Measurements from ENCODE around the gene CDH13. TPM values are rescaled to one million over a fixed set of nuclear protein-coding genes. Genes with fewer than 3 reads are reported as not detected.
A peak's percentile ranks its signal among the peaks of the same experiment; 100 is the strongest.

The CDH13 gene
- polyA plus RNA-seq, 10 donors = 32.5 to 56.9 (median 47.0) TPM

- DNase-seq = no peak
These were observed 24.0 kb downstream of the CDH13 start for GRCh38 chr16:82650804-82651203.

- DNase-seq = no peak
These were observed 25.3 kb downstream of the CDH13 start for GRCh38 chr16:82651921-82652601.

- DNase-seq = no peak
These were observed 26.1 kb downstream of the CDH13 start for GRCh38 chr16:82652826-82653225.

GRCh38 chr16:82653550-82654511 lies 27.1 kb downstream of the CDH13 start:
- DNase-seq = peak in 1 of 3 donors; percentile 87

- peak in 1 of 3 donors; percentile 81 for DNase-seq
These were observed 28.4 kb downstream of the CDH13 start for GRCh38 chr16:82655072-82655714.

GRCh38 chr16:82655720-82656490 lies 29.1 kb downstream of the CDH13 start:
- DNase-seq = no peak

GRCh38 chr16:82657239-82657638 lies 30.5 kb downstream of the CDH13 start:
- DNase-seq = peak in 1 of 3 donors; percentile 70

- DNase-seq = no peak
These were observed 31.0 kb downstream of the CDH13 start for GRCh38 chr16:82657786-82658185.

GRCh38 chr16:82658796-82659195 lies 32.0 kb downstream of the CDH13 start:
- DNase-seq = no peak

- peak; percentile 73 to 83 (median 80) for DNase-seq
These were observed 33.4 kb downstream of the CDH13 start for GRCh38 chr16:82660075-82660645.

GRCh38 chr16:82660966-82661365 lies 34.2 kb downstream of the CDH13 start:
- DNase-seq = peak in 1 of 3 donors; percentile 42

- no peak for DNase-seq
These were observed 37.4 kb downstream of the CDH13 start for GRCh38 chr16:82664181-82664580.

- no peak for DNase-seq
These were observed 38.3 kb downstream of the CDH13 start for GRCh38 chr16:82665025-82665424.

- no peak for DNase-seq
These were observed 40.7 kb downstream of the CDH13 start for GRCh38 chr16:82667437-82667836.

GRCh38 chr16:82668094-82668493 lies 41.3 kb downstream of the CDH13 start:
- no peak for DNase-seq

GRCh38 chr16:82671741-82672140 lies 45.0 kb downstream of the CDH13 start:
- no peak for DNase-seq

- no peak for DNase-seq
These were observed 45.9 kb downstream of the CDH13 start for GRCh38 chr16:82672676-82673075.

- no peak for DNase-seq
These were observed 48.5 kb downstream of the CDH13 start for GRCh38 chr16:82675300-82675699.

GRCh38 chr16:82681592-82681991 lies 54.8 kb downstream of the CDH13 start:
- no peak for DNase-seq

GRCh38 chr16:82682767-82683166 lies 56.0 kb downstream of the CDH13 start:
- DNase-seq = no peak

- no peak for DNase-seq
These were observed 57.5 kb downstream of the CDH13 start for GRCh38 chr16:82684256-82684655.

All from muscle of back (tissue), 11 donors.